Heart left ventricle (tissue), 13 donors: Measurements from ENCODE around the gene RAD51B.

Source experiments
- POLR2A ChIP-seq, 2 donors: fragments of 450-650 bp; IDR thresholded peaks; one replicate each; pipeline ENCODE4 v1.6.1; 2017; ENCODE audit warnings: antibody characterized with exemption in 2 of 2, mild to moderate bottlenecking in 2 of 2, moderate library complexity in 2 of 2
- TF ChIP-seq, protein P1 (sequence below), 12 donors: fragments of 200-600 bp; sonication (generic) in 4 of 12; IDR thresholded peaks; one replicate each; pipeline versions ENCODE4 v1.5.0 to v1.8.0; 2018 to 2022; ENCODE audit warnings: antibody characterized with exemption in 12 of 12, mild to moderate bottlenecking in 5 of 12
- donor health status: ischemic (EF 13 %, LVEDD 7.1; RV severe dilation, severe dysfunction).
- donor health status: DM: no; HTN: yes; CAD: no.
- donor health status: DM: no; HTN: no; CAD: no.
- donor health status: ischemic (EF 25% LVEDD 6.9; RV normal size, moderate dysfunction).
- donor health status: ischemic (EF 25% LVEDD 5.7; RV mildly dilated, moderate dysfunction).
- donor health status: ischemic (EF 35%, LVEDD 5.7; RV mildly dilated, moderate dysfunction).
- donor health status: nonischemic (EF 11% LVEDD 7.7; RV severe dilation, severe dysfunction).
- donor health status: DM: yes; HTN: yes; CAD: no.
- donor health status: PGD.
- donor health status: ischemic (EF 29% LVEDD 5.4; RV normal size, mild dysfunction).
- donor health status: nonischemic (EF 23%, LVEDD 6.1; RV moderate dilation, normal function).

DNA sequence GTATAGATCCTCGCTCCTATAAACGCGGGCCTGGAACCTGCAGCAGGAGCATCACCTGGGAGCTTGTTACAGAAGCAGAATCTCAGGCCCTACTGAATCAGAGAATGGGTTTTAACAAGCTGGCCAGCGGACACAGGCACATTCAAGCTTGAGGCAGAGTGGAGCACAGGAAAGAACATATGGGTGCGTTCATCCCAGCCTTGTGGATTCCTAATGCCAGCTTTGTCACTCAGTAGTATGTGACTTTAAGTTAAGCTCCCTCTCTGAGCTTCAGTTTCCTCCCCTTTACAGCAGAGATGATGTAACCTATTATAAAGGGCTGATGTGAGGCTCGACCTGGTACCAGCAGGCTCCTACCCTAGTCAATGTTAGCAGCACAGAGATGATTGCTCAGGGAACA is 768.4 kb downstream of the RAD51B start:
- TF ChIP-seq, protein P1, sequence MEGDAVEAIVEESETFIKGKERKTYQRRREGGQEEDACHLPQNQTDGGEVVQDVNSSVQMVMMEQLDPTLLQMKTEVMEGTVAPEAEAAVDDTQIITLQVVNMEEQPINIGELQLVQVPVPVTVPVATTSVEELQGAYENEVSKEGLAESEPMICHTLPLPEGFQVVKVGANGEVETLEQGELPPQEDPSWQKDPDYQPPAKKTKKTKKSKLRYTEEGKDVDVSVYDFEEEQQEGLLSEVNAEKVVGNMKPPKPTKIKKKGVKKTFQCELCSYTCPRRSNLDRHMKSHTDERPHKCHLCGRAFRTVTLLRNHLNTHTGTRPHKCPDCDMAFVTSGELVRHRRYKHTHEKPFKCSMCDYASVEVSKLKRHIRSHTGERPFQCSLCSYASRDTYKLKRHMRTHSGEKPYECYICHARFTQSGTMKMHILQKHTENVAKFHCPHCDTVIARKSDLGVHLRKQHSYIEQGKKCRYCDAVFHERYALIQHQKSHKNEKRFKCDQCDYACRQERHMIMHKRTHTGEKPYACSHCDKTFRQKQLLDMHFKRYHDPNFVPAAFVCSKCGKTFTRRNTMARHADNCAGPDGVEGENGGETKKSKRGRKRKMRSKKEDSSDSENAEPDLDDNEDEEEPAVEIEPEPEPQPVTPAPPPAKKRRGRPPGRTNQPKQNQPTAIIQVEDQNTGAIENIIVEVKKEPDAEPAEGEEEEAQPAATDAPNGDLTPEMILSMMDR (IDR thresholded peaks at IDR 0.05): no peak
- TF ChIP-seq POLR2A (IDR thresholded peaks at IDR 0.05): no peak
